IPS DF 4.7 (cell line): ENCODE data around the gene RELB.
"Not testable (repeated sequence)": the region's sequence is repeated elsewhere in the genome, so short reads cannot be mapped to it uniquely, and the experiment has no call there.

Experiments
- DNase-seq: peaks from one replicate; pipeline ENCODE4 v3.0.0-alpha.2; 2013; ENCODE audit warnings: low spot score; ENCODE audit errors: extremely low read depth

Gene RELB

GRCh38 chr19:44987148-44987675 lies 14.1 kb upstream of the RELB start:
- DNase-seq = no peak

- no peak for DNase-seq
Observed at GRCh38 chr19:44988273-44988672, 13.0 kb upstream of the RELB start.

- no peak for DNase-seq
Observed at GRCh38 chr19:44988896-44989556, 12.2 kb upstream of the RELB start.

- DNase-seq = no peak
Observed at GRCh38 chr19:44990459-44990858, 10.8 kb upstream of the RELB start.

- no peak for DNase-seq
Observed at GRCh38 chr19:44990966-44991365, 10.3 kb upstream of the RELB start.

GRCh38 chr19:44992336-44993163 lies 8.7 kb upstream of the RELB start:
- no peak for DNase-seq

GRCh38 chr19:44993526-44993925 lies 7.7 kb upstream of the RELB start:
- DNase-seq = no peak

GRCh38 chr19:44993926-44994537 lies 7.2 kb upstream of the RELB start:
- DNase-seq = no peak

GRCh38 chr19:44998025-44998424 lies 3.2 kb upstream of the RELB start:
- no peak for DNase-seq

- not testable (repeated sequence) for DNase-seq
Observed at GRCh38 chr19:44999131-44999925, 1.9 kb upstream of the RELB start.

GRCh38 chr19:45000665-45001064 lies 599 bp upstream of the RELB start:
- not testable (repeated sequence) for DNase-seq

GRCh38 chr19:45003485-45003884 lies 2.2 kb downstream of the RELB start:
- no peak for DNase-seq

GRCh38 chr19:45005787-45006186 lies 4.5 kb downstream of the RELB start:
- DNase-seq = no peak

- DNase-seq = no peak
Observed at GRCh38 chr19:45008552-45008951, 7.3 kb downstream of the RELB start.

- DNase-seq = no peak
Observed at GRCh38 chr19:45009625-45010255, 8.5 kb downstream of the RELB start.

- DNase-seq = no peak
Observed at GRCh38 chr19:45010306-45010705, 9.0 kb downstream of the RELB start.

GRCh38 chr19:45011959-45012358 lies 10.7 kb downstream of the RELB start:
- DNase-seq = no peak

GRCh38 chr19:45016388-45017314 lies 15.4 kb downstream of the RELB start:
- no peak for DNase-seq

- no peak for DNase-seq
Observed at GRCh38 chr19:45019187-45019586, 17.9 kb downstream of the RELB start.

- no peak for DNase-seq
Observed at GRCh38 chr19:45020071-45020470, 18.8 kb downstream of the RELB start.
